Uterus (tissue), 4 donors: ENCODE measurements around the gene COL5A1. TPM values are rescaled to one million over a fixed set of nuclear protein-coding genes. Genes with fewer than 3 reads are reported as not detected.

Experiments
- DNase-seq, 2 donors: peaks; one replicate each; pipeline ENCODE4 v3.0.0-alpha.2; 2019 to 2020
- H3K27ac ChIP-seq, 2 donors: fragments of 200-600 bp; sonication (generic); 1 replicate in 1 of 2; 2 replicates in 1 of 2; pipeline ENCODE4 v1.5.1; 2016 to 2018
- H3K27me3 ChIP-seq, 2 donors: fragments of 200-600 bp; sonication (generic); one replicate each; pipeline ENCODE4 v1.5.1; 2018 to 2019; ENCODE audit warnings: control low read depth in 1 of 2
- H3K36me3 ChIP-seq, 2 donors: fragments of 200-600 bp; sonication (generic); one replicate each; pipeline ENCODE4 v1.5.1; 2019; ENCODE audit warnings: control low read depth in 1 of 2
- H3K4me1 ChIP-seq, 2 donors: fragments of 200-600 bp; sonication (generic); one replicate each; pipeline ENCODE4 v1.5.1; 2018 to 2019; ENCODE audit warnings: control low read depth in 1 of 2
- H3K4me3 ChIP-seq, 2 donors: fragments of 200-600 bp; sonication (generic); 1 replicate in 1 of 2; 2 replicates in 1 of 2; pipeline ENCODE4 v1.5.1; 2018 to 2019; ENCODE audit warnings: mild to moderate bottlenecking in 1 of 2
- H3K9me3 ChIP-seq, 2 donors: fragments of 200-600 bp; sonication (generic); one replicate each; pipeline ENCODE4 v1.5.1; 2019; ENCODE audit warnings: control low read depth in 1 of 2
- CTCF ChIP-seq, 4 experiments: fragments of 200-600 bp in 2 of 4; fragments of 450-650 bp in 2 of 4; sonication (generic) in 2 of 4; IDR thresholded peaks; one replicate each; pipeline ENCODE4 v1.5.1; 2016 to 2019; ENCODE audit warnings: antibody characterized with exemption in 4 of 4, mild to moderate bottlenecking in 2 of 4, moderate library complexity in 1 of 4
- POLR2A ChIP-seq, 2 donors: fragments of 450-650 bp; IDR thresholded peaks; one replicate each; pipeline ENCODE4 v1.6.1; 2016; ENCODE audit warnings: antibody characterized with exemption in 2 of 2, mild to moderate bottlenecking in 1 of 2, moderate library complexity in 1 of 2
- intact Hi-C: fragments of 100-400 bp; cut with DNase I; formaldehyde crosslinking; loops from one replicate; pipeline ENCODE4 v1.15.1; 2023; ENCODE audit warnings: low total_unique reads
- total RNA-seq, 4 donors: library from RNA; depleted of rRNA in 3 of 4; stranded (reverse); fragments of >200 nt in 3 of 4; gene quantifications; one replicate each; pipeline versions ENCODE4 v1.1.0 to v1.2.4, GENCODE V29; 2014 to 2023
- donor health status: DM: yes; HTN: yes; CAD: no.

The COL5A1 gene
- total RNA-seq, 4 donors from 2014 or later: 21.2 to 604 (median 129) TPM

- intact Hi-C loops: no loop called here
- Histone ChIP-seq H3K27ac (peak overlapping the region in 1 of 2 donors; percentile 13), H3K27me3 (no peaks in the 10 kb centered on the region), H3K4me3 (no peak overlapping the region), H3K36me3 (no peaks in the 10 kb centered on the region), H3K4me1 (no peaks in the 10 kb centered on the region), H3K9me3 (no peaks in the 10 kb centered on the region)
- DNase-seq: no peak
- TF ChIP-seq CTCF (IDR thresholded peaks at IDR 0.05) (no peak), POLR2A (IDR thresholded peaks at IDR 0.05) (no peak)
These were observed 143.1 kb downstream of the COL5A1 start for GRCh38 chr9:134784577-134785305.

GRCh38 chr9:134785325-134786108 is 143.9 kb downstream of the COL5A1 start:
- H3K9me3 ChIP-seq: no peaks in the 10 kb centered on the region
- no peaks in the 10 kb centered on the region for H3K36me3 ChIP-seq
- H3K4me1 ChIP-seq: no peaks in the 10 kb centered on the region
- H3K27me3 ChIP-seq: no peaks in the 10 kb centered on the region
- H3K27ac ChIP-seq: peak overlapping the region in 1 of 2 donors; percentile 13
- intact Hi-C loops: no loop called here
- no peak for TF ChIP-seq CTCF (IDR thresholded peaks at IDR 0.05)
- TF ChIP-seq POLR2A (IDR thresholded peaks at IDR 0.05): no peak
- H3K4me3 ChIP-seq: no peak overlapping the region
- DNase-seq: peak in 1 of 2 donors; percentile 27

GRCh38 chr9:134787601-134788531 is 146.3 kb downstream of the COL5A1 start:
- no peaks in the 10 kb centered on the region for H3K9me3 ChIP-seq
- no peaks in the 10 kb centered on the region for H3K4me1 ChIP-seq
- no peak for TF ChIP-seq POLR2A (IDR thresholded peaks at IDR 0.05)
- no peak for TF ChIP-seq CTCF (IDR thresholded peaks at IDR 0.05)
- intact Hi-C loops: no loop called here
- no peak overlapping the region for H3K27ac ChIP-seq
- H3K36me3 ChIP-seq: no peaks in the 10 kb centered on the region
- DNase-seq: no peak
- H3K4me3 ChIP-seq: no peak overlapping the region
- no peaks in the 10 kb centered on the region for H3K27me3 ChIP-seq

GRCh38 chr9:134789168-134789567 is 147.6 kb downstream of the COL5A1 start:
- no peak for DNase-seq
- Histone ChIP-seq H3K36me3 (no peaks in the 10 kb centered on the region), H3K27ac (no peak overlapping the region), H3K4me3 (no peak overlapping the region), H3K9me3 (no peaks in the 10 kb centered on the region), H3K4me1 (no peaks in the 10 kb centered on the region), H3K27me3 (no peaks in the 10 kb centered on the region)
- intact Hi-C loops: no loop called here
- TF ChIP-seq POLR2A (IDR thresholded peaks at IDR 0.05) (no peak), CTCF (IDR thresholded peaks at IDR 0.05) (no peak)
